ENCODE measurements around the gene FREM1. TPM values are rescaled to one million over a fixed set of nuclear protein-coding genes. Genes with fewer than 3 reads are reported as not detected.

The FREM1 gene
- total RNA-seq, 1 donor from 2014 or later: 0.60 TPM

GRCh38 chr9:14704281-14704680 lies 205.9 kb downstream of the FREM1 start:
- no peak for DNase-seq (ENCODE audit: low read depth)

DNA sequence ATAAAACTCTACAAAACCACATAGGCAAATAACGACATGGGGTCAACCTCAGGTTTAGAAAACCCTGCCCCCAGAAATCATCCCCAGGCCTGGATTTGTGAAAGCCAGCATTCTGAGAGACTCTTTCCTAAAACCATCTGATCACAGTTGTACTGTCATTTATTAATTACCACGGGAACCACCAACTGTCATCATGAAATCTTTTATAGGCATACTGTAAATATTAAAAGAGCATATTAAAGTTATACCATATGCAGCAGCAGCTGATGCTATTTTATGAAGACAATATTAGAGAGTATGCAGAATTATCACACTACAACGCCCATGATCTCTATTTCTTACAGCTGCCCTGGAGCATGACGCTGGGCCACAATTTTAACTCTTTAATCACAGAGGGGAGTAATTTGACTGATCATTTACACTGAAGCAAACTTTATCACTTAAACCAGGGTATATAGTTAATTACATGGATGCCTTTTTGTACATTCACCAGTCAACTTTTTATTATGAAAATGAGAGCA lies 208.0 kb downstream of the FREM1 start:
- no peak for DNase-seq (ENCODE audit: low read depth)

DNA sequence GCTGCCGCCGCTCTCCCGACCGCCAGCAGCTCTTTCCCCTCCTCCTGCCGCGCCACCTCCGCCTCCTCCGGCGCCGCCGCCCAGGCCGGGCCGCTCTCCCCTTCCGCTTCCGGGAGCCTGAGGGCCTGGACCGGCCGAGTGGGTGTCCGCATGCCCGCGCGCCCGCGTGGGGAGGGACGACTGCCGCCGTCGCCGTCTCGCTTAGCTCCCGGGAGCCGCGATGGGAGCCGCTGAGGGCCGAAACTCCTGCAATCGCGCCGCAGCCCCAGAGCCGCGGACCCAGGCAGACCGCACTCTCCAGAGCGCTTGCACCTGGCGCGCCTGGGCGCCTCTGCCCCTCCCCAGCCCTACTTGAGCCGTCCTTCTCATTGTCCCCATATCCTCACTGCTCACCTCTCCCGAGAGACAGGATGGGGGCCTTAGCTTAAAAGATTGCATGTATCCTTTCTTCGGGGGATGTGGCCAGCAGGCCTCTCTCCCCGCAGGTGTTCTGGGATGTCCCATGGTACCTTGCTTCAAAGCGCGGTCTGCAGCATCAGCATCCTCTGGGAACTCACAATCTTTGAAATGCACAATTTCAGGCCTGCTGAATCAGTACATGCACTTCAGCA lies 216.9 kb downstream of the FREM1 start, which contains the start of gene ZDHHC21:
Gene ZDHHC21 (minus strand): TSS at position 182 of the 611 bp plus-strand sequence. CDS start 19,092 bp downstream, outside the sequence.
- no peak for DNase-seq (ENCODE audit: low read depth)

- no peak for DNase-seq (ENCODE audit: low read depth)
These were observed 217.6 kb downstream of the FREM1 start for GRCh38 chr9:14692470-14693250.

- DNase-seq (ENCODE audit: low read depth): peak; percentile 36
These were observed 219.1 kb downstream of the FREM1 start for GRCh38 chr9:14690948-14691730.

GRCh38 chr9:14687042-14687719 lies 223.0 kb downstream of the FREM1 start:
- peak; percentile 34 for DNase-seq (ENCODE audit: low read depth)

DNA sequence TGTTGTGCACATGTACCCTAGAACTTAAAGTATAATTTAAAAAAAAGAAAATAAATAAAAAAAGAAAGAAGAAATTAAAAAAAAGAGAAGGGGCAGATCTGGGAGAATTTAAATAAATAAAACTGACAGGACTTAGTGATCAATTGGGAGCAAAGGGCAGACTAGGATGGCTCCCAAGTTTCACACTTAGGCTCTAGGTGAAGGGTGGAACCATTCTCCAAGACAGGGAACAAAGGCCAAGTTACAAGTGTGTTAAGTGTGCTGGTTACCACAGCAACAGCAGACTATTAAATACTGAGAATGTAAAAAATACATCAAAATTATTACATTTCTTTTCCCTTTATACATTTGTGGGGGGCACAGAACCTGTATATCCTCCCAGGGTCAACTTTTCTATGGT lies 224.1 kb downstream of the FREM1 start:
- DNase-seq (ENCODE audit: low read depth): no peak

Other genes with a start within 250 kb of the FREM1 start
- gene ZDHHC21, start 217.0 kb downstream of the FREM1 start, total RNA-seq: 11.6 and 21.3 TPM in 2 replicates
- gene CER1, start 187.7 kb downstream of the FREM1 start, total RNA-seq: not detected in 2 replicates

Data from renal cortical epithelial cell (primary cell).